ENCODE results near the gene FASTKD3. TPM values are rescaled to one million over a fixed set of nuclear protein-coding genes. Genes with fewer than 3 reads are reported as not detected.

Gene FASTKD3
- total RNA-seq, 4 donors from 2014 or later: 4.7 to 16.0 (median 8.2) TPM

- Histone ChIP-seq H3K27ac (no peak overlapping the region), H3K4me1 (peaks cover 0 to 46% (median 10%) of the 10 kb centered on the region in 4 donors), H3K36me3 (peaks cover 0 to 44% (median 0%) of the 10 kb centered on the region in 3 donors), H3K4me3 (no peak overlapping the region), H3K9me3 (no peaks in the 10 kb centered on the region), H3K27me3 (no peaks in the 10 kb centered on the region)
- DNase-seq (ENCODE audit: low spot score in 2 of 2): no peak
- TF ChIP-seq EP300 (IDR thresholded peaks at IDR 0.05) (no peak), CTCF (IDR thresholded peaks at IDR 0.05) (no peak), POLR2A (IDR thresholded peaks at IDR 0.05) (no peak)
- 93% methylated on average over 2 of the region's 2 CpGs for WGBS, 2 donors
These were observed 2.6 kb downstream of the FASTKD3 start for GRCh38 chr5:7866196-7866595.

- no peak for DNase-seq (ENCODE audit: low spot score in 2 of 2)
- Histone ChIP-seq H3K36me3 (peaks cover 0 to 54% (median 0%) of the 10 kb centered on the region in 3 donors), H3K27me3 (no peaks in the 10 kb centered on the region), H3K9me3 (no peaks in the 10 kb centered on the region), H3K4me1 (no peaks in the 10 kb centered on the region), H3K27ac (no peak overlapping the region), H3K4me3 (no peak overlapping the region)
- 69 to 77% methylated on average over 9 of the region's 9 CpGs for WGBS, 2 donors
- no peak for TF ChIP-seq EP300 (IDR thresholded peaks at IDR 0.05)
- no peak for TF ChIP-seq CTCF (IDR thresholded peaks at IDR 0.05)
- no peak for TF ChIP-seq POLR2A (IDR thresholded peaks at IDR 0.05)
These were observed 10.8 kb downstream of the FASTKD3 start for GRCh38 chr5:7857926-7858632.

DNA sequence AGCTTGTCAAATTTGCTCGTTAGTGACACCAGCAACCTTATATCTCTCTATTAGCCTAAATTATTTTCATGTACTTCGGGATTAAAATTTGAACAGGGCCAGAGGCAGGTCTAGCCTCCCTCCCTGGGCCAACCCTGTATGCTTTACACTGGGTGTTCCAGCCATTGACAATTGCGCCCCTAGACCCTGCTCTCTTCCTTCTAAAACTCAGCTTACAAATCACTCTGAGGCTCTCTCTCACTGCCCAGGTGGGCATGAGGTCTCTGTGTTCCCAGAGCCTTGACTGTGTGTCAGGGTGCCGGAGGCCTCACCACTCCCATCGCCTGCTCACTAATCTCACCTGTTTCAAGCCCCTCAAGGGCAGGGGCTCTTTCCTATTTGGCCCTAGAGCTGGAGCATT, 11.5 kb downstream of the FASTKD3 start:
- Histone ChIP-seq H3K27me3 (no peaks in the 10 kb centered on the region), H3K36me3 (peaks cover 0 to 48% (median 0%) of the 10 kb centered on the region in 3 donors), H3K4me3 (no peak overlapping the region), H3K9me3 (no peaks in the 10 kb centered on the region), H3K4me1 (peaks cover 0 to 4% (median 0%) of the 10 kb centered on the region in 4 donors), H3K27ac (no peak overlapping the region)
- TF ChIP-seq POLR2A (IDR thresholded peaks at IDR 0.05) (no peak), CTCF (IDR thresholded peaks at IDR 0.05) (no peak), EP300 (IDR thresholded peaks at IDR 0.05) (no peak)
- 79 to 86% methylated on average over 5 of the region's 5 CpGs for WGBS, 2 donors
- DNase-seq (ENCODE audit: low spot score in 2 of 2): no peak

DNA sequence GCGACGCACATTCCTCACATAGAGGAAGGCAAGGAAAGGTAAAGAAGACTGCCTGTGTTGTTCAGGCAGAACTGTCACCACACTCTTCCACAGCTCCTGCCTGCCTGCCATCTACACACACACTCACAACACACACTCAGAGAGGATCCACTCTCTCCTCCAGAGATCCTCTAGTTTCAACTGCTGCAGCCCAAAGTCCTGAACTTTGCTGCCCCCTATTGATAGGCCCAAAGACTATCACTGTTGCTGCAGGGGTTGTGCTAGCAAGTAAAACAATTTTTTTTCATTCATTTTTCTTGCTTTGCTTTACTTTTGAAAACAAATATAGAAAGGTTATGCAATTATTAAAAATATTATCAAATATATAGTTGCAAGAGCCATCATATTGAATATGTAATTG, 12.0 kb downstream of the FASTKD3 start:
- no peak overlapping the region for H3K4me3 ChIP-seq
- no peaks in the 10 kb centered on the region for H3K9me3 ChIP-seq
- WGBS, 2 donors: 96 to 99% methylated on average over 2 of the region's 2 CpGs
- no peak overlapping the region for H3K27ac ChIP-seq
- H3K4me1 ChIP-seq: peaks cover 0 to 9% (median 2%) of the 10 kb centered on the region in 4 donors
- TF ChIP-seq CTCF (IDR thresholded peaks at IDR 0.05) (peak; percentile 18 to 52 (median 30)), EP300 (IDR thresholded peaks at IDR 0.05) (no peak)
- H3K27me3 ChIP-seq: no peaks in the 10 kb centered on the region
- H3K36me3 ChIP-seq: peaks cover 0 to 43% (median 0%) of the 10 kb centered on the region in 3 donors
- no peak for DNase-seq (ENCODE audit: low spot score in 2 of 2)

DNA sequence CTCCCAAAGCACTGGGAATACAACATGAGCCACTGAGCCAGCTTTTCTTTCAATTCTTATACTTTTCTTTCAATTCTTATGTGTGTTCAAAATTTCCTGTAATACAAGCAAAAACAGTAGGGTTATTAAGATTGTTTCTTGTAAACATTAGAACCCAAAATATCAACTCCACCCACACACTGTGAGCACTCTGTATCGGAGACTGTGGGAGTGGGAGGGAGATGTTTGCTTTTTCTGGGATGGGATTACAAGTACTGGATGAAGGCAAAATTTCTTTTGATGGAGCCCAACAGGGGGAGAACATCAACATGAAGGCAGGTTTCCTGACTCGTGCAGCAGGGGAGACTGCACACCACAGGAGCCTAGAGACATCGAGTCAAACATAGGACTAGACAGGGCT, 13.2 kb downstream of the FASTKD3 start:
- peaks cover 0 to 17% (median 3%) of the 10 kb centered on the region in 4 donors for H3K4me1 ChIP-seq
- DNase-seq (ENCODE audit: low spot score in 2 of 2): no peak
- 45 to 52% methylated on average over 3 of the region's 3 CpGs for whole genome bisulfite sequencing, 2 donors
- H3K27me3 ChIP-seq: no peaks in the 10 kb centered on the region
- H3K36me3 ChIP-seq: peaks cover 0 to 30% (median 0%) of the 10 kb centered on the region in 3 donors
- no peak overlapping the region for H3K27ac ChIP-seq
- no peaks in the 10 kb centered on the region for H3K9me3 ChIP-seq
- H3K4me3 ChIP-seq: no peak overlapping the region
- TF ChIP-seq EP300 (IDR thresholded peaks at IDR 0.05) (no peak), CTCF (IDR thresholded peaks at IDR 0.05) (no peak), POLR2A (IDR thresholded peaks at IDR 0.05) (no peak)
